ENCODE data around the gene SOCS1. TPM values are rescaled to one million over a fixed set of nuclear protein-coding genes. Genes with fewer than 3 reads are reported as not detected.

The SOCS1 gene
- total RNA-seq, 1 donor from 2014 or later = 1.5 TPM

DNA sequence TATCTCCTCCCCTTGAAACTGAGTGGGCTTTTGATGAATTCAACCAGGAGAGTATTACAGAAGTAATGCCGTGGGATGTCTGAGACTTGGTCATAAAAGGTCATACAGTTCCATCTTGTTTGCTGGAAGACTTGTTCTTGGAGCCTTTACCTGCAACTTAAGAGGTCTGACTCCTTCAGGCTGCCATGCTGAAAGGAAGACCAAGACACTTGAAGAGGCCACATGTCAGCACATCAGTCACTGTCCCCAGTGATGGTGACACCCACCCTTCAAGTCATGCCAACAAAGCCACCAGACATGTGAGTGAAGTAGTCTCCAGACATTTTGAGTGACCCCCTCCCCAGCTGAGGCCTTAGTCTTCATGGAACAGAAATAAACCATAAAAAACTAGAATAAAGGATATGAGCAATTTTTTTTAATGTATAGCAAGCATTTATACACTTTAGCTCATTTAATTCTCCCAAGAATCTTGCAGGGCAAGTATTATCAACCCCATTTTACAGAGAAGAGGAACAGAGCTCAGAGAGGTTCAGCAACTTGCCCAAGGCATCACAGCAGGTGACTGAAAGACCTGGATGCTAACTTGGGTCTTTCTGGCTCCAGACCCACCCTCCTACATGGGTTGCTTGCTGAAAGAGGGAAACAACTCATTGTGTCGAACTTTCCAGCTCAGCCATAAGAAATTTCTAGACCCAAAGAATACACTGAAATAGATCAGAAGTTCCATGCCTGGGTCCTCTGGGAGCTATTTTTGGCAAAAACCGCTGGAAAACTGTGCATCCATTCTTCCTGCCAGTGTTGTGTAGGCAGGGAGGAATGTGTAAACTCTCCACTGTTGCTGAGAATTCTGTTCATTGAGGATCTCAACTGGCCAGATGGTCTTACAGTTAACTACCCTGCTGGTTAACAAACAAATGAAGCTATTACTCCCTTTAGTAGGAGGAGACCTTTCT, 38.1 kb downstream of the SOCS1 start:
- TF ChIP-seq, protein P1, sequence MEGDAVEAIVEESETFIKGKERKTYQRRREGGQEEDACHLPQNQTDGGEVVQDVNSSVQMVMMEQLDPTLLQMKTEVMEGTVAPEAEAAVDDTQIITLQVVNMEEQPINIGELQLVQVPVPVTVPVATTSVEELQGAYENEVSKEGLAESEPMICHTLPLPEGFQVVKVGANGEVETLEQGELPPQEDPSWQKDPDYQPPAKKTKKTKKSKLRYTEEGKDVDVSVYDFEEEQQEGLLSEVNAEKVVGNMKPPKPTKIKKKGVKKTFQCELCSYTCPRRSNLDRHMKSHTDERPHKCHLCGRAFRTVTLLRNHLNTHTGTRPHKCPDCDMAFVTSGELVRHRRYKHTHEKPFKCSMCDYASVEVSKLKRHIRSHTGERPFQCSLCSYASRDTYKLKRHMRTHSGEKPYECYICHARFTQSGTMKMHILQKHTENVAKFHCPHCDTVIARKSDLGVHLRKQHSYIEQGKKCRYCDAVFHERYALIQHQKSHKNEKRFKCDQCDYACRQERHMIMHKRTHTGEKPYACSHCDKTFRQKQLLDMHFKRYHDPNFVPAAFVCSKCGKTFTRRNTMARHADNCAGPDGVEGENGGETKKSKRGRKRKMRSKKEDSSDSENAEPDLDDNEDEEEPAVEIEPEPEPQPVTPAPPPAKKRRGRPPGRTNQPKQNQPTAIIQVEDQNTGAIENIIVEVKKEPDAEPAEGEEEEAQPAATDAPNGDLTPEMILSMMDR (conservative IDR thresholded peaks at IDR 0.05; ENCODE audit: low read depth, low read length) = no peak
- no peak for DNase-seq (ENCODE audit: low read depth)
- no peak overlapping the region for H3K4me3 ChIP-seq (ENCODE audit: low read depth, low read length)

DNA sequence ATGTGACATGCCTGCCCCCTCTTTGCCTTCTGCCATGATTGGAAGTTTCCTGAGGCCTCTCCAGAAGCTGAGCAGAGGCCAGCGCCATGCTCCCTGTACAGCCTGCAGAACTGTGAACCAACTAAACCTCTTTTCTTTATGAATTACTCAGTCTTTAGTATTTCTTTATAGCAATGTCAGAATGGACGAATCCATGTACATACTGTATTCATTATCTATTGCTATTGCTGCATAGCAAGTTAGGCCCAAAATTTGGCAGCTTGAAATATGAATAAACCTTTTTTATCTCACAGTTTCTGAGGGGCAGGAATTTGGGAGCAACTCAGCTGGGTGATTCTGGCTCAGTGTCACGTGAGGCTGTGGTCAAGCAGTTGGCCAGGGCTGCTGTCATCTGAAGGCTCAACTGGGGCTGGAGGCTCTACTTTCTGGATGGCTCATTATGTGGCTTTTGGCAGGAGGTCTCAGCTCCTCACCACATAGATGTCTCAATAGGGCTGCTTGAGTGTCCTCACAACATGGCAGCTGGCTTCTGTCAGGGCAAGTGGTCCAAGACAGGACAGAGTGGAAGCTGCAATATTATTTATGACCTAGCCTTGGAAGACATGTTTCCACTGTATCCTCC, 40.0 kb downstream of the SOCS1 start:
- no peak overlapping the region for H3K4me3 ChIP-seq (ENCODE audit: low read depth, low read length)
- TF ChIP-seq, protein P1 (conservative IDR thresholded peaks at IDR 0.05; ENCODE audit: low read depth, low read length) = no peak

DNA sequence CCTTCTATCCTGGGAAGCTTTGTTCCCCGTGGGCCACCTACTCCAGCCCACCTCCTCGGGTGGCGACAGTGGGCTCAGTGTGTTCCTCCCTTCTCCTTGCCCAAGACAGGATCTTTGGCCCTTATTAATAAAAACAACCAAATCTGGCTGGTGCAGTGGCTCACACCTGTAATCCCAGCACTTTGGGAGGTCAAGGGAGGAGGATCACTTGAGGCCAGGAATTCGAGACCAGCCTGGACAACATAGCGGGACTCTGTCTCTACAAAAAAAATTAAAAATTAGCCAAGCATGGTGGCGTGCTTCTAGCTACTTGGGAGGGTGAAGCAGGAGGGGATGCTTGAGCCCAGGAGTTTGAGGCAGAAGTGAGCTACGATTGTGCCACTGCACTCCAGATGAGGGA, 42.2 kb downstream of the SOCS1 start:
- H3K4me3 ChIP-seq (ENCODE audit: low read depth, low read length) = no peak overlapping the region
- TF ChIP-seq, protein P1 (conservative IDR thresholded peaks at IDR 0.05; ENCODE audit: low read depth, low read length) = no peak
- DNase-seq (ENCODE audit: low read depth) = no peak

More for the DNA sequence above, 40.0 kb downstream of the SOCS1 start:
- DNase-seq (ENCODE audit: low read depth) = no peak

DNA sequence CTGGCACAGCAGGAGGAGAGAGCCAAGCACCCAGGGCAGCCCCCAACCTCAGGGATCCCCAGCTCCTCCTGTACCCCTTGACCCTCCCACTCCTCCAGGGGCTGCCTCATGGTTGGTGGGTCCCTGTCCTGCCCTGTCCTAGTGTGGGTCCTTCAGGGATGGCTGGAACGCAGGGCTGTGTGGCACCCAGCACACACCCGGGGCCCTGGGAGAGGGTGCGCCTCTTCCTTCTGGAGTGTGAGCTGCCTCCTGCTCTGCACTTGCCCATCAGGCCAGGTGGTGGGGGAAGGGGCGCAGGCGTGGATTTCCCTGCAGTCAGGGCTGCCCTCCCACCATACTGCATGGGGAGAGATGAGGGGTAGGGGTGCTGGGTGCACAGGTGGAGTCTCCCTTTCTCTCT, 42.6 kb downstream of the SOCS1 start:
- no peak for DNase-seq (ENCODE audit: low read depth)
- TF ChIP-seq, protein P1 (conservative IDR thresholded peaks at IDR 0.05; ENCODE audit: low read depth, low read length) = no peak
- no peak overlapping the region for H3K4me3 ChIP-seq (ENCODE audit: low read depth, low read length)

DNA sequence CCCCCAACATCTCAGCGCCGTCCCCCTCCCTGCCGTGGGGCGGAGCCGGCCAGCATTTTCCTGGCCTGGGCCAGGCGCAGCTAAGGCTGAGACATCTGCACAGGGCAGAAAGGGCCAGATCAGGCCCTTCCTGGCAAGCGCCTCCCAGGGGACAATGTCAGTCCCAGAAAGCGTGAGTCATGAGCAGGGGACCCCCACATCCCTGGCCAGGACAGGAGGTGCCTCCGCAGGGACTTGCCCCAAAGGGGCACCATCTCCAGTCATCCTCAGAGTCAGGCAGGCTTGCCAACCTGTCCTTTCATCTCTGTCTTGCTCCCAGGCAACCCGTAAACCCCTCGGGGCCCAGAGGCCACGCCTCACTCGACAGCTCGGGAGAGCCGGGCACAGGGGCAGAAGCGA, 43.2 kb downstream of the SOCS1 start:
- H3K4me3 ChIP-seq (ENCODE audit: low read depth, low read length) = no peak overlapping the region
- TF ChIP-seq, protein P1 (conservative IDR thresholded peaks at IDR 0.05; ENCODE audit: low read depth, low read length) = no peak
- DNase-seq (ENCODE audit: low read depth) = no peak

DNA sequence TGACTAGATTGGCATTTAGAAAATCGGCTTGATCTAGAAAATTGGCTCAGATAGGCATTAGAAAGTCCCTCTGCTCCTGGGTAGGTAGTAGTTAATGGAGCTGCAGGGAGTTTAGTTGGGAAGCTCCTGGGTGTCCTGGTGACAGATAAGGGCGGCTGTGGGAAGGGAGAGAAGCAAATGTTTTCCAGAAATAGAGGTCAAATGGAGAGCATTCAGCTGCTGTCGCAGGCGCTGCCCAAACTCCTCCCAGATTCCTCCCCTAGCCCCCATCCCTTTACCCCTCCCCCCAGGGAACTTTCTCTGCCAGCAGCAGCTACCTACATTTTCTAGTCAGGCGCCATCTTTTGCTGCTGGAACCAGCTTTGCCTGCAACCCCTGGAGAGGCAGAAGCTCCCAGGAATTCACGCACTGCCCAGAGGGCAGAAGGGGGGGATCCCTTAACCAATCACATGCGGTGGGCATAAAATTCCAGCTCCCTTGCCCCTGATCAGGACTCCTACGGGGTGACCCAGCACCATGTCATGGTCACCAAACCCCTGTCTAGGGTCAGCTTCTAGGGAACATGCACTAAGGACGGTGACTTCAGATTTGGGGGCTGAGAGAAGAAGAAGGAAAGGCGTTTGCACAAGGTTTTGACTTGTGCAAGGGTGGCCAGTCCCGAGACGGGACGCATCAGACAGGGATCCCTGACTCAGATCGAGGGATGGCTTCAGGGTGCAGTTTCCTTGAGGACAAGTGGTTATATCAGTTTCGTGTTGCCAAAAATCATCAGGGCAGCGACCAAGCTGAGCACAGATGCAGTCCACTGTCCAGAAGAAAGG, 43.8 kb downstream of the SOCS1 start:
- H3K4me3 ChIP-seq (ENCODE audit: low read depth, low read length) = no peak overlapping the region
- no peak for DNase-seq (ENCODE audit: low read depth)
- TF ChIP-seq, protein P1 (conservative IDR thresholded peaks at IDR 0.05; ENCODE audit: low read depth, low read length) = no peak

Data from epithelial cell of proximal tubule (primary cell).